A673 (cell line): ENCODE measurements around the gene MAP3K6. TPM values are rescaled to one million over a fixed set of nuclear protein-coding genes. Genes with fewer than 3 reads are reported as not detected.

Source experiments
- BruUV-seq: library from RNA; stranded (reverse); fragments of 400-500 nt; replicated peaks from 2 replicates; lab custom pipeline; 2021; lab: Mats Ljungman, UMichigan
- CTCF ChIA-PET: fragments of 300-600 bp; sonication (Branson Sonifier 250); formaldehyde crosslinking; loops from one replicate; lab custom pipeline; 2022; ENCODE audit warnings: antibody characterized with exemption; lab: Charles Lee
- POLR2A ChIA-PET: fragments of 300-600 bp; sonication (Branson Sonifier 250); formaldehyde crosslinking; loops from one replicate; lab custom pipeline; 2022; ENCODE audit warnings: antibody characterized with exemption; ENCODE audit not compliant: low non-redundant PET; lab: Charles Lee
- DNase-seq: peaks from one replicate; pipeline ENCODE4 v3.0.0-alpha.2; 2015; ENCODE audit warnings: low spot score
- H3K27ac ChIP-seq: fragments of 200-600 bp; sonication (generic); 2 replicates; pipeline ENCODE4 v1.5.1; 2016; ENCODE audit warnings: mixed run types, low read depth, mild to moderate bottlenecking, mixed read lengths, antibody characterized with exemption, low read length; ENCODE audit not compliant: poor library complexity, severe bottlenecking
- H3K27me3 ChIP-seq: fragments of 200-600 bp; sonication (generic); replicated peaks from 2 replicates; pipeline ENCODE4 v1.6.1; 2017; ENCODE audit warnings: mixed run types, low read depth, mild to moderate bottlenecking, mixed read lengths, antibody characterized with exemption, low read length; ENCODE audit not compliant: insufficient read depth, poor library complexity
- H3K36me3 ChIP-seq: fragments of 200-600 bp; sonication (generic); 2 replicates; pipeline ENCODE4 v1.6.1; 2016; ENCODE audit warnings: mixed run types, mild to moderate bottlenecking, mixed read lengths, antibody characterized with exemption, low read length; ENCODE audit not compliant: insufficient read depth, poor library complexity, severe bottlenecking
- H3K4me1 ChIP-seq: fragments of 200-600 bp; sonication (generic); 2 replicates; pipeline ENCODE4 v1.6.1; 2017; ENCODE audit warnings: mixed run types, mild to moderate bottlenecking, mixed read lengths, antibody characterized with exemption, low read length; ENCODE audit not compliant: insufficient read depth, poor library complexity, severe bottlenecking
- H3K4me3 ChIP-seq: fragments of 200-600 bp; sonication (generic); 2 replicates; pipeline ENCODE4 v1.5.1; 2016; ENCODE audit warnings: low read depth, mixed run types, mild to moderate bottlenecking, mixed read lengths, low read length; ENCODE audit not compliant: poor library complexity, severe bottlenecking
- H3K9me3 ChIP-seq: fragments of 200-600 bp; sonication (generic); 2 replicates; pipeline ENCODE4 v1.6.1; 2016; ENCODE audit warnings: mixed run types, low read depth, mild to moderate bottlenecking, mixed read lengths, antibody characterized with exemption, low read length; ENCODE audit not compliant: poor library complexity, severe bottlenecking
- EZH2 ChIP-seq: fragments of 200-600 bp; sonication (generic); IDR thresholded peaks from 2 replicates; pipeline ENCODE4 v1.6.1; 2017; ENCODE audit warnings: borderline replicate concordance, low read depth, mild to moderate bottlenecking, mixed read lengths, antibody characterized with exemption, low read length; ENCODE audit not compliant: poor library complexity, severe bottlenecking
- intact Hi-C: fragments of 100-400 bp; cut with micrococcal nuclease; formaldehyde crosslinking; loops from one replicate; pipeline ENCODE4 v1.10.0; 2022; ENCODE audit not compliant: unreplicated experiment
- total RNA-seq: library from RNA; stranded (reverse); gene quantifications from 2 replicates; pipeline ENCODE4 v1.2.3, GENCODE V29; 2021
- TF ChIP-seq, protein P1 (sequence below): fragments of 300-800, 200-600 bp; sonication (generic); conservative IDR thresholded peaks from 2 replicates; pipeline ENCODE4 v1.5.1; 2017; ENCODE audit warnings: low read depth, mild to moderate bottlenecking, antibody characterized with exemption, low read length, moderate library complexity, mixed read lengths

MAP3K6 gene
- total RNA-seq, 1 experiment from 2014 or later = 2.4 TPM

DNA sequence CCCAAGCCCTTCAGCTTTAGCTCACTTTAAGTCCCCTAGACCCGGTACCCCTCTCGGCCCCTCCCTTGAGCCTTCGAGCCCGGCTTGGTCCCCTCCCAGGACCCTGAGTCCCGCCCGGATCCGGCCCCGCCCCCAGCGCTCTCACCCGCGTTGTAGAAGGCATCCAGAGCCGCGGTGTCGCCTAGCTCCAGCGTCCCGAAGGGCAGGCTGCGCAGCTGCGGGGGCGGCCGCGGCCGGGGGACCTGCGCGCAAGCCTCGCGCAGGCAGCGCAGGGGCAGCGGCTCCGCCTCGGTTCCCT, 699 bp downstream of the MAP3K6 start:
- peaks cover 10% of the 10 kb centered on the region for H3K4me1 ChIP-seq
- intact Hi-C loops = no loop called here
- no peaks in the 10 kb centered on the region for H3K36me3 ChIP-seq
- TF ChIP-seq, protein P1, sequence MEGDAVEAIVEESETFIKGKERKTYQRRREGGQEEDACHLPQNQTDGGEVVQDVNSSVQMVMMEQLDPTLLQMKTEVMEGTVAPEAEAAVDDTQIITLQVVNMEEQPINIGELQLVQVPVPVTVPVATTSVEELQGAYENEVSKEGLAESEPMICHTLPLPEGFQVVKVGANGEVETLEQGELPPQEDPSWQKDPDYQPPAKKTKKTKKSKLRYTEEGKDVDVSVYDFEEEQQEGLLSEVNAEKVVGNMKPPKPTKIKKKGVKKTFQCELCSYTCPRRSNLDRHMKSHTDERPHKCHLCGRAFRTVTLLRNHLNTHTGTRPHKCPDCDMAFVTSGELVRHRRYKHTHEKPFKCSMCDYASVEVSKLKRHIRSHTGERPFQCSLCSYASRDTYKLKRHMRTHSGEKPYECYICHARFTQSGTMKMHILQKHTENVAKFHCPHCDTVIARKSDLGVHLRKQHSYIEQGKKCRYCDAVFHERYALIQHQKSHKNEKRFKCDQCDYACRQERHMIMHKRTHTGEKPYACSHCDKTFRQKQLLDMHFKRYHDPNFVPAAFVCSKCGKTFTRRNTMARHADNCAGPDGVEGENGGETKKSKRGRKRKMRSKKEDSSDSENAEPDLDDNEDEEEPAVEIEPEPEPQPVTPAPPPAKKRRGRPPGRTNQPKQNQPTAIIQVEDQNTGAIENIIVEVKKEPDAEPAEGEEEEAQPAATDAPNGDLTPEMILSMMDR = no peak
- TF ChIP-seq EZH2 = no peak
- BruUV-seq = no TSS peak
- H3K27me3 ChIP-seq = no peaks in the 10 kb centered on the region
- H3K27ac ChIP-seq = peak overlapping the region; percentile 8
- no peaks in the 10 kb centered on the region for H3K9me3 ChIP-seq
- peak overlapping the region; percentile 59 for H3K4me3 ChIP-seq
- DNase-seq = peak; percentile 88
- ChIA-PET POLR2A (no interaction called here), CTCF (interaction anchor here (0.5 to 1.7 kb wide), 9 partner anchors 8 to 1371 kb away, joined by 3 to 11 read pairs (median 4); partner anchors contain the start of gene YTHDF2)

DNA sequence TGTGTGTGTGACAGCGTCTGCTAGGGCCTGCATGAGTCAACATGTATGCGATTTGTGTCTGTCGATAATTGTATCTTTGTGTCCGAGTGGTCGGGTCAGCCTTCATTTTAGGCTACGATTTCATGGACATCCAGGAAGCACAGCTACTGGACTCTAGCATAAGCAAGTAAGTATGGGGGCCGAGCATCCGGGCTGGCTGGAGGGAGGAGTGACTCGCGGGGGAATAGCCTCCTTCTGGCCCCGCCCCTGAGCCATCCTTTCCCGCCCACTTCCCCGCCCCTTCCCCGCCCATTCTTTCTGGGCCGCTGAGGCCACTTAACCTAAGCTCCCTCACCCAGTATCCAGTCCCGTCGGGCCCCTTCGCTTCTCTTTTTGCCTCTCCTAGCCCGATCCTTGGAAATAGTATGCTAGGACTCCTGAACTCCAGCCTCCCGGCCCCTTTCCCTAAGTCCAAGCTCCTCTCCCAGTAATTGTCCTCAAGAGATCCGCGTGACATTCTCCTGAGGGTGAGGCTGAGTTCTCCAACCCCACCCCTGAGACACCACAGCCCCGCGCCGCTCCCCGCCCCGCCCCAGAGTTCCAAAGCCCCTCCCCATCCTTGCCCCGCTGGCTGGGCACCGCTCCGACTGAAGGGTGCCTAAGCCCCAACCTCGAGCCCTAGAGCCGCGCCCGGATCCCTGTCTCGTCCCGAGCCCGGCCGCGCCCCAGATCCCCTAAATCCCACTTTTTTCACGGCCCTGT, 1.2 kb downstream of the MAP3K6 start:
- H3K27me3 ChIP-seq = no peaks in the 10 kb centered on the region
- peak overlapping the region; percentile 8 for H3K27ac ChIP-seq
- intact Hi-C loops = no loop called here
- peaks cover 10% of the 10 kb centered on the region for H3K4me1 ChIP-seq
- no peaks in the 10 kb centered on the region for H3K9me3 ChIP-seq
- H3K36me3 ChIP-seq = no peaks in the 10 kb centered on the region
- peak overlapping the region; percentile 59 for H3K4me3 ChIP-seq
- BruUV-seq = no TSS peak
- ChIA-PET POLR2A (no interaction called here), CTCF (interaction anchor here (0.5 to 1.7 kb wide), 8 partner anchors 8 to 304 kb away, joined by 3 to 11 read pairs (median 4); no protein-coding TSS in a partner anchor)
- no peak for TF ChIP-seq EZH2
- TF ChIP-seq, protein P1 = no peak
- DNase-seq = peak; percentile 87

DNA sequence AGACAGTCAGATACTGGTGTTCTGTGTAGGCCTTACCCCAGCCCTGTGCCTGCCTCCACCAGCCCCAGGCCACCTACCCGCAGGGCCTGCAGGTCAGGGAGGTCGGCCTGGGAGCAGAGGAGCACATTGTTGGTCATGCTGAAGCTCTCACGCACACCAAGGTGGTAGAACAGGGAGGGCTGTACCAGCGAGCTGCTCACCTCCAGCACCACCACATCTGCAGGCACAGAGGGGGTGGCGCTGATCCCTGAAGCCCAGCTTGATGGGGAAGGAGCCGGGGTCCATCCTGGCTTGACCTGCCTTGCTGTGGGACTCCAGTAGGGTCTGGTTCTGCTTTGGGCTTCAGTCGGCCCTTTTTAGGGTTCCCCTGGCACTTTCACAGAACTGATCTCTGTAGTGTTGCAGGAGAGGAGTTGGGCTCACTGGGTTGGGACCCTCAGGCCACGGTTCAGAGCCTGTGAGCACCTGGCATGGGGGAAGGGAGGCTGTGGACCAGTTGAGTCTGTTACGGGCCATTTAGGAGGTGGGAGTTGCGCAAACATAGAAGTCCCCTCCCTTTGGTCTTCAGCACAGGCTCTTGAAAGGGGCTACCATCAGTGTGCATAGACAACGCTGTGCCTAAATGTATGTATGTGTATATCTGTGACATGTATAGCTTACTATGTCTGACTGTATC, 1.9 kb downstream of the MAP3K6 start:
- TF ChIP-seq EZH2 = no peak
- TF ChIP-seq, protein P1 = no peak
- intact Hi-C loops = no loop called here
- ChIA-PET POLR2A (no interaction called here), CTCF (interaction anchor here (1.1 to 1.7 kb wide), 5 partner anchors 7 to 305 kb away, joined by 3 to 11 read pairs (median 5); no protein-coding TSS in a partner anchor)
- H3K36me3 ChIP-seq = no peaks in the 10 kb centered on the region
- no TSS peak for BruUV-seq
- peaks cover 10% of the 10 kb centered on the region for H3K4me1 ChIP-seq
- H3K4me3 ChIP-seq = peak overlapping the region; percentile 59
- no peak for DNase-seq
- H3K27me3 ChIP-seq = no peaks in the 10 kb centered on the region
- H3K27ac ChIP-seq = no peak overlapping the region
- no peaks in the 10 kb centered on the region for H3K9me3 ChIP-seq
